ENCODE results near the gene BRCA1. TPM values are rescaled to one million over a fixed set of nuclear protein-coding genes. Genes with fewer than 3 reads are reported as not detected.
"Not testable (repeated sequence)": the region's sequence is repeated elsewhere in the genome, so short reads cannot be mapped to it uniquely, and the experiment has no call there.

Gene BRCA1
- total and polyA plus RNA-seq, 8 donors = 10.3 to 24.4 (median 18.4) TPM

GRCh38 chr17:43170140-43170765 is 45.1 kb upstream of the BRCA1 start:
- DNase-seq (peak; percentile 88 to 96 (median 92)), ATAC-seq (peak; percentile 91)
- TF ChIP-seq CTCF (IDR thresholded peaks at IDR 0.05) = no peak
- Histone ChIP-seq H3K27ac (peak overlapping the region; percentile 97 to 99), H3K36me3 (no peaks in the 10 kb centered on the region), H3K4me3 (peak overlapping the region; percentile 63 to 80), H3K9me3 (no peaks in the 10 kb centered on the region), H3K27me3 (no peaks in the 10 kb centered on the region), H3K4me1 (peaks cover 14 to 55% of the 10 kb centered on the region in 2 donors)
- intact Hi-C loops (cut with DNase I) = no loop called here

GRCh38 chr17:43169561-43170139 is 44.5 kb upstream of the BRCA1 start:
- Histone ChIP-seq H3K9me3 (no peaks in the 10 kb centered on the region), H3K27me3 (no peaks in the 10 kb centered on the region), H3K27ac (peak overlapping the region; percentile 97 to 99), H3K4me1 (peaks cover 10 to 49% of the 10 kb centered on the region in 2 donors), H3K4me3 (peak overlapping the region; percentile 63 to 80), H3K36me3 (no peaks in the 10 kb centered on the region)
- DNase-seq (peak; percentile 13 to 86 (median 44)), ATAC-seq (peak; percentile 21)
- TF ChIP-seq CTCF (IDR thresholded peaks at IDR 0.05) = no peak
- intact Hi-C loops (cut with DNase I) = no loop called here

GRCh38 chr17:43165971-43166370 is 40.8 kb upstream of the BRCA1 start:
- H3K9me3 ChIP-seq; H3K36me3 ChIP-seq; ATAC-seq; intact Hi-C loops (cut with DNase I); H3K4me3 ChIP-seq; H3K27ac ChIP-seq; DNase-seq; H3K27me3 ChIP-seq: not testable (repeated sequence)
- H3K4me1 ChIP-seq = peaks cover 0 to 17% of the 10 kb centered on the region in 2 donors

GRCh38 chr17:43159957-43160356 is 34.8 kb upstream of the BRCA1 start:
- H3K4me3 ChIP-seq; H3K9me3 ChIP-seq; ATAC-seq; DNase-seq; H3K27me3 ChIP-seq; intact Hi-C loops (cut with DNase I); H3K4me1 ChIP-seq; H3K27ac ChIP-seq: not testable (repeated sequence)
- peaks cover 0 to 12% of the 10 kb centered on the region in 2 donors for H3K36me3 ChIP-seq

GRCh38 chr17:43159232-43159631 is 34.1 kb upstream of the BRCA1 start:
- H3K27ac ChIP-seq; intact Hi-C loops (cut with DNase I); H3K27me3 ChIP-seq; H3K9me3 ChIP-seq; H3K4me3 ChIP-seq; ATAC-seq; DNase-seq; H3K4me1 ChIP-seq: not testable (repeated sequence)
- H3K36me3 ChIP-seq = peaks cover 0 to 11% of the 10 kb centered on the region in 2 donors

- no peaks in the 10 kb centered on the region for H3K4me1 ChIP-seq
- DNase-seq (no peak), ATAC-seq (no peak)
- no peak overlapping the region for H3K4me3 ChIP-seq
- intact Hi-C loops (cut with DNase I) = no loop called here
- H3K9me3 ChIP-seq = no peaks in the 10 kb centered on the region
- peaks cover 0 to 5% of the 10 kb centered on the region in 2 donors for H3K36me3 ChIP-seq
- TF ChIP-seq CTCF (IDR thresholded peaks at IDR 0.05) = no peak
- no peak overlapping the region for H3K27ac ChIP-seq
- H3K27me3 ChIP-seq = no peaks in the 10 kb centered on the region
Measured at GRCh38 chr17:43155666-43156065, 30.5 kb upstream of the BRCA1 start.

GRCh38 chr17:43153197-43153835 is 28.2 kb upstream of the BRCA1 start:
- H3K9me3 ChIP-seq; DNase-seq; intact Hi-C loops (cut with DNase I); ATAC-seq; H3K4me1 ChIP-seq; H3K27ac ChIP-seq; H3K36me3 ChIP-seq; H3K27me3 ChIP-seq; H3K4me3 ChIP-seq: not testable (repeated sequence)
